ENCODE results near the gene KIF21A. TPM values are rescaled to one million over a fixed set of nuclear protein-coding genes. Genes with fewer than 3 reads are reported as not detected.
A peak's percentile ranks its signal among the peaks of the same experiment; 100 is the strongest.

Gene KIF21A
- total RNA-seq, 1 experiment from 2014 or later: 32.7 TPM

DNA sequence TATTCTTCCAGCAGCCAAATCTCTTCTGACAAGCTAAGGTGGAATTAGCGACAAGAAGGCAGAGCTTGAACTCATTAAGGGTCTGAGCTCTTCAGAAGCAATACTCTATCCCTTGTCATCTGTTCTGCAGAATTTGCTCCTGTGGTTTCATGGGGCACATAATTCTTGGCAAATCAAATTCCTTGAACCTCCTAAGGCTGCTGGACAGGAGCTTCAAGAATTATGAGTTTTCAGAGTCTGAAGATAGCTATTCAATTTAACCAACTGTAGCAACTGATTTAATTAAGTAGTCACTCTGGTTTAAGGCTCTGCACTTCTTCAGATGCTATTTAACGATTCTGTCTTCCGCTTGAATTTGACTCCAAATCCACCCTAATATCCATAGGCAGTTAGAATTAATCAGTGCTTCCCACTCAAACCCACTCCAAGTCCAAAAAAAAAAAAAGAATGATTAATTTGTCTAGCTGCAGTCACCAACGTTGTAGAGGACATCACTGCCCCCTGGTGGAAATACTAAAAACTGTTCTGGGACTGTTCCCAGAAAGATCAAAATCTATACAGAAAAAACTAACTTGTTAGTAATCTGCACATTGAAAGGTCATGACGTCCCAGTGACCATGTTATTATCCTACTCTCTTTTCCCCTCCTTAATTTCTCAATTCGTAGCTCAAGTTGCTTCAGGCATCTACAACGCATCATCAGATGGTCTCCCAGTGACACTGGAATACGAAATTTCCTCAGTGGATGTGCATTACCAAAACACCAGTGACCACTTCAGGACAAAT is 169.9 kb downstream of the KIF21A start:
- H3K27me3 ChIP-seq (ENCODE audit: control insufficient read depth, insufficient read depth, low read length): no peaks in the 10 kb centered on the region
- DNase-seq: peak; percentile 10
- no peak overlapping the region for H3K4me3 ChIP-seq (ENCODE audit: insufficient read depth, low read depth, low read length)
- no peaks in the 10 kb centered on the region for H3K36me3 ChIP-seq (replicated peaks; ENCODE audit: control insufficient read depth, insufficient read depth, low read length)

DNA sequence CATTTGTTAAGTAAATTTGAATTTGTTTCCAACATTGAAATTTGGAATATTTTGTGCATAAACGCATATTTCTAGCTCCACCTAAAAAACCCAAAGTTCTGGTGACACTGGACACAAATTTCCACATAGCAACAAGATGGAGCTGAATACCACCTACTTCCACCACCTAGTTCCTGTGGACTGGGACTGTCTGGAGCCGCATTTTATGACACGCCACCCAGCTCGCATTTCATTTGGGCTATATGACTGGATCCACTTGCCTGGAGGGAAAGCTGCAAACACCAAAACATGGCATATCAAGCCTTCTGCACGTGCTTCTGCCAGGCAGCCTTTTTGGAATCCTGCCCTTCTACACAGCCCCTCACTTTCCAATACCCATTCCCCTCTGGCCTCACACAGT is 173.4 kb downstream of the KIF21A start:
- DNase-seq: no peak
- Histone ChIP-seq H3K36me3 (replicated peaks; ENCODE audit: control insufficient read depth, insufficient read depth, low read length) (no peaks in the 10 kb centered on the region), H3K4me3 (ENCODE audit: insufficient read depth, low read depth, low read length) (no peak overlapping the region), H3K27me3 (ENCODE audit: control insufficient read depth, insufficient read depth, low read length) (no peaks in the 10 kb centered on the region)

DNA sequence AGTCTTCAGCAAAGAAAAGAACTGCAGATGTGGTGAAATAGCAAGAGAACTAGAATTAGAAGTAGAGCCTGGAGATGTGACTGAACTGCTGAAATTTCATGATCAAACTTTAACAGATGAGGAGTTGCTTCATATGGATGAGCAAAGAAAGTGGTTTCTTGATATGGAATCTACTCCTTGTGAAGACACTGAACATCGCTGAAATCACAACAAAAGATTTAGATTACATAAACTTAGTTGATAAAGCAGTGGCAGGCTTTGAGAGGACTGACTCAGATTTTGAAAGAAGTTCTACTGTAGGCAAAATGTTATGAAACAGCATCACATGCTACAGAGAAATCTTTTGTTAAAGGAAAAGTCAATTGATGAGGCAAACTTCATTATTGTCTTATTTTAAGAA is 175.0 kb downstream of the KIF21A start:
- Histone ChIP-seq H3K27me3 (ENCODE audit: control insufficient read depth, insufficient read depth, low read length) (no peaks in the 10 kb centered on the region), H3K4me3 (ENCODE audit: insufficient read depth, low read depth, low read length) (no peak overlapping the region), H3K36me3 (replicated peaks; ENCODE audit: control insufficient read depth, insufficient read depth, low read length) (no peaks in the 10 kb centered on the region)
- no peak for DNase-seq

DNA sequence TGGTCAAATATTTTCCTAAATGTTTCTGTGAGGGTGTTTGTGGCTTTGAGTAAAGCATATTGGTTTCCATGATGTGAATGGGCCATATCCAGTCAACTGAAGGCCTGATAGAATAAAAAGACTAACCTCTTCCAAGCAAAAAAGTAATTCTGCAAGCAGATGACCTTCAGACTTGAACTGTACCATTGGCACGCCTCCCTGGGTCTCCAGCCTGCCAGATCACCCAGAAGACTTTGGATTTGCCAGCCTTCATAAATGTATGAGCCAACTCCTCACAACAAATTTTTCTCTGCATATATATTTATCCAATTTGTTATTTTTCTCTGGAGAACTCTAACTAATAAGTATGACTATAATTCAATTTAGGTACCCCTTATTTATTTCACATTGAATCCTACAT is 190.3 kb downstream of the KIF21A start:
- no peak for DNase-seq
- Histone ChIP-seq H3K27me3 (ENCODE audit: control insufficient read depth, insufficient read depth, low read length) (no peaks in the 10 kb centered on the region), H3K4me3 (ENCODE audit: insufficient read depth, low read depth, low read length) (no peak overlapping the region), H3K36me3 (replicated peaks; ENCODE audit: control insufficient read depth, insufficient read depth, low read length) (no peaks in the 10 kb centered on the region)

Other genes starting within 250 kb of the KIF21A start
- gene ABCD2, start 176.7 kb upstream of the KIF21A start, total RNA-seq (2014; rRNA removed; shearing (Covaris generic)): not detected in 2 replicates

Measured in H7 (cell line).